Dendritic cell treated with granulocyte-macrophage colony-stimulating factor and Interleukin-4, amounts not matched to agents 40 ng/mL and 50 ng/mL, for 4 days (primary cell): ENCODE measurements around the gene DNAJC8.
A peak's percentile ranks its signal among the peaks of the same experiment; 100 is the strongest.

ENCODE experiments used
- H3K27ac Mint-ChIP-seq: one replicate; pipeline ENCODE4 v1.8.0; 2022; ENCODE audit warnings: mild to moderate bottlenecking, mixed read lengths
- H3K27me3 Mint-ChIP-seq: one replicate; pipeline ENCODE4 v1.8.0; 2022; ENCODE audit warnings: mild to moderate bottlenecking, mixed read lengths
- H3K36me3 Mint-ChIP-seq: one replicate; pipeline ENCODE4 v1.8.0; 2022; ENCODE audit warnings: low read depth, mixed read lengths
- H3K4me1 Mint-ChIP-seq: one replicate; pipeline ENCODE4 v1.8.0; 2022; ENCODE audit warnings: low read depth, mixed read lengths
- H3K4me3 Mint-ChIP-seq: one replicate; pipeline ENCODE4 v1.8.0; 2022; ENCODE audit warnings: mild to moderate bottlenecking, moderate library complexity, mixed read lengths
- H3K9me3 Mint-ChIP-seq: one replicate; pipeline ENCODE4 v1.8.0; 2022; ENCODE audit warnings: mixed read lengths
- intact Hi-C: fragments of 100-400 bp; cut with micrococcal nuclease; formaldehyde crosslinking; loops from one replicate; pipeline ENCODE4 v1.15.0; 2022

The DNAJC8 gene

GRCh38 chr1:28232558-28233263 lies at the start of gene DNAJC8:
Gene DNAJC8, minus strand, starts transcription at chr1:28233029. Its CDS starts 31 bp downstream, at chr1:28232998.
- intact Hi-C loops: loop anchor here (10.0 kb wide), 1 partner anchor 58 kb away; the partner anchor contains the start of gene PTAFR
- peaks cover 20% of the 10 kb centered on the region for H3K4me1 Mint-ChIP-seq
- peak within 1 kb of the TSS; percentile 90 for H3K4me3 Mint-ChIP-seq
- peak within 1 kb of the TSS; percentile 94 for H3K27ac Mint-ChIP-seq
- H3K9me3 Mint-ChIP-seq: no peaks in the 10 kb centered on the region
- H3K27me3 Mint-ChIP-seq: no peaks in the 10 kb centered on the region
- peaks cover 39% of the 10 kb centered on the region for H3K36me3 Mint-ChIP-seq

GRCh38 chr1:28281608-28282425 lies 49.0 kb upstream of the DNAJC8 start:
- H3K27me3 Mint-ChIP-seq: no peaks in the 10 kb centered on the region
- H3K4me1 Mint-ChIP-seq: peaks cover 57% of the 10 kb centered on the region
- H3K36me3 Mint-ChIP-seq: peaks cover 48% of the 10 kb centered on the region
- H3K9me3 Mint-ChIP-seq: no peaks in the 10 kb centered on the region
- H3K4me3 Mint-ChIP-seq: no peak overlapping the region
- peak overlapping the region; percentile 87 for H3K27ac Mint-ChIP-seq
- intact Hi-C loops: no loop called here

DNA sequence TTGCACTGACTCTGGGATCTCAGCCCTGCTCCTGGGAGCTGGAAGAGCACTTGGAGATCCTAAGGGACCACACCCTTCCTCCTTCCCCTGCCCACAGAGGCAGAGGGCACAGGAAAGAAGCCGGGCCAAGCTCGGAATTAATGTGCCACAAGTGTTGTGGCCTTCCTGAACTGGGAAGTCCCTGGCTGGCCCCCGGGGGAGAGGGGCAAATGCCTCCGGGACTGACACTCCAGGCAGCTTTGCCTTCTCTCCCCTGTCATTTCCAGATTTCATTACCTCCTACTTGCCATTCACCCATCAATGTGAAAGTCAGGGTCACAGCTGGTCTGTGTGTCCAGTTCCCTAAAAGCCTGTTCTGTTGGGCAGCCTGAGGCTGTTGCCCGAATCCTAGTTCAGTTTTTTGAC lies 48.1 kb upstream of the DNAJC8 start:
- Mint-ChIP-seq H3K9me3 (no peaks in the 10 kb centered on the region), H3K27me3 (no peaks in the 10 kb centered on the region), H3K4me3 (peak overlapping the region; percentile 49), H3K4me1 (peaks cover 54% of the 10 kb centered on the region), H3K36me3 (peaks cover 55% of the 10 kb centered on the region), H3K27ac (peak overlapping the region; percentile 87)
- intact Hi-C loops: no loop called here

DNA sequence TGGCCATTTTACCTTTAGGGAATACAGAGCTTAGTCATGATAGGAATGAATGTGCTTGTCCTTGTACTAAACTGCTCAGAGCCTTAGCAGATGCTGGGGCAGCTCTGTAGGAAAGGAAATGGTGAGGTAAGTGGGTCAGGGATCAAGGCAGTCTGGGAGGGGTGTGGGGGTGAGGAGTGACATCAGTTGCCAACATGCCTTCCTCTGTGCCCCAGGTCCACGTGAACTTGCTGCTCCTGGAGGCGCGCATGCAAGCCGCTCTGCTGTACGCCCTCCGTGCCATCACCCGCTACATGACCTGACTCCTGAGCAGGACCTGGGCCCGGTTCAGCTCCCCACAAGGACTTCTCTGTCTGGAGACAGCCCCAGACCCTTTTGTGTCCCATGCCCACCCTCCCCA lies 47.7 kb upstream of the DNAJC8 start:
- Mint-ChIP-seq H3K27me3 (no peaks in the 10 kb centered on the region), H3K27ac (peak overlapping the region; percentile 87), H3K4me3 (peak overlapping the region; percentile 49), H3K36me3 (peaks cover 59% of the 10 kb centered on the region), H3K9me3 (no peaks in the 10 kb centered on the region), H3K4me1 (peaks cover 49% of the 10 kb centered on the region)
- intact Hi-C loops: no loop called here

DNA sequence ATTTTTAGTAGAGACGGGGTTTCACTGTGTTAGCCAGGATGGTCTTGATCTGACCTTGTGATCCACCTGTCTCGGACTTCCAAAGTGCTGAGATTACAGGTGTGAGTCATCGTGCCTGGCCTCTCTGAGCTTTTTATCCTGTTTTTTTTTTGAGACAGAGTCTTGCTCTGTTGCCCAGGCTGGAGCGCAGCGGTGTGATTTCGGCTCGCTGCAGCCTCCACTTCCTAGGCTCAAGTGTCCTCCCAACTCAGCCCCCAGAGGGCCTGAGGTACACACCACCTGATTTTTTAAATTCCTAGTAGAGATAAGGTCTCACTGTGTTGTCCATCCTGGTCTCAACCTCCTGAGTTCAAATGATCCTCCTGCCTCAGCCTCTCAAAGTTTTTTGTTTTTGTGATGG lies 46.9 kb upstream of the DNAJC8 start:
- H3K4me3 Mint-ChIP-seq: no peak overlapping the region
- intact Hi-C loops: no loop called here
- H3K27me3 Mint-ChIP-seq: no peaks in the 10 kb centered on the region
- peaks cover 67% of the 10 kb centered on the region for H3K36me3 Mint-ChIP-seq
- H3K27ac Mint-ChIP-seq: peak overlapping the region; percentile 32
- H3K9me3 Mint-ChIP-seq: no peaks in the 10 kb centered on the region
- H3K4me1 Mint-ChIP-seq: peaks cover 47% of the 10 kb centered on the region

DNA sequence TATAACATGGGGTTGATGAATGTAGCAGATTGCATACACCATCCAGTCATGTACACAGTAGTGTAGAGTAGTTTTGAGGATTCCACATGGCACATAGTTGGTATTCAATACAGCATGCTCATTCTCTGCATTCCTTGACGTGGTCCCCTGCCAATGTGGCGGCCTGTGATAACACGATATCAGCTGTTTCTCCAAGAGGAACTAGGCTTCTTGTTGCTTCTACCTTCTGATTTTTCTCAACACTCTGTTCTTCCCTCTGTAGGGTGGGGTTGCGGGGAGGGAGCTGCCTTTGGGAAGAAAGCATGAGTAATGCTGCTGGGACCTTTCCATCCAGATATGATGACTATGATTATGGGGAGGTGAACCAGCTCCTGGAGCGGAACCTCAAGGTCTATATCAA lies 45.9 kb upstream of the DNAJC8 start:
- H3K4me3 Mint-ChIP-seq: no peak overlapping the region
- no peaks in the 10 kb centered on the region for H3K9me3 Mint-ChIP-seq
- intact Hi-C loops: no loop called here
- peak overlapping the region; percentile 34 for H3K27ac Mint-ChIP-seq
- H3K4me1 Mint-ChIP-seq: peaks cover 47% of the 10 kb centered on the region
- H3K27me3 Mint-ChIP-seq: no peaks in the 10 kb centered on the region
- H3K36me3 Mint-ChIP-seq: peaks cover 76% of the 10 kb centered on the region

GRCh38 chr1:28273216-28273860 lies 40.5 kb upstream of the DNAJC8 start:
- H3K9me3 Mint-ChIP-seq: no peaks in the 10 kb centered on the region
- H3K36me3 Mint-ChIP-seq: peaks cover 90% of the 10 kb centered on the region
- no peaks in the 10 kb centered on the region for H3K27me3 Mint-ChIP-seq
- H3K27ac Mint-ChIP-seq: no peak overlapping the region
- intact Hi-C loops: no loop called here
- H3K4me1 Mint-ChIP-seq: peaks cover 4% of the 10 kb centered on the region
- H3K4me3 Mint-ChIP-seq: no peak overlapping the region

DNA sequence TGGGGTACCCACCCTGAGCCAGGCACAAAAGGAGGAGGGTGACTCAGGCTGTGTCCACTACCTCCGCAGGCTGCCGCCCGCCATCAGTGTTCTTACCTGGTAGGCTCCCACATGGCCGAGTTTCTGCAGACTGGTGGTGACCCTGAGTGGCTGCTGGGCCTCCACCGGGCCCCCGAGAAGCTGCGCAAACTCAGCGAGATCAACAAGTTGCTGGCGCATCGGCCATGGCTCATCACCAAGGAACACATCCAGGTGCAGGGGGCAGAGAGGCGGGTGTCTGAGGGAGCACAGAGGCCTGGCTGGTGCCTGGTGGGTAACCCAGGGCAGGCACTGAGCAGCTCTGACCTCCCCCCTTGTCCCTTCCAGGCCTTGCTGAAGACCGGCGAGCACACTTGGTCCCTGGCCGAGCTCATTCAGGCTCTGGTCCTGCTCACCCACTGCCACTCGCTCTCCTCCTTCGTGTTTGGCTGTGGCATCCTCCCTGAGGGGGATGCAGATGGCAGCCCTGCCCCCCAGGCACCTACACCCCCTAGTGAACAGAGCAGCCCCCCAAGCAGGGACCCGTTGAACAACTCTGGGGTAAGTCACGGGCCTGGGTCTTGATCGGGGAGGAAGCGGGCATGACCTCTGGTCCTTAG lies 39.5 kb upstream of the DNAJC8 start:
- Mint-ChIP-seq H3K9me3 (no peaks in the 10 kb centered on the region), H3K36me3 (peaks cover 80% of the 10 kb centered on the region), H3K4me1 (peaks cover 11% of the 10 kb centered on the region), H3K27ac (no peak overlapping the region), H3K4me3 (no peak overlapping the region), H3K27me3 (no peaks in the 10 kb centered on the region)
- intact Hi-C loops: no loop called here

- no peak overlapping the region for H3K4me3 Mint-ChIP-seq
- no peaks in the 10 kb centered on the region for H3K9me3 Mint-ChIP-seq
- intact Hi-C loops: no loop called here
- H3K36me3 Mint-ChIP-seq: peaks cover 54% of the 10 kb centered on the region
- H3K27ac Mint-ChIP-seq: no peak overlapping the region
- no peaks in the 10 kb centered on the region for H3K27me3 Mint-ChIP-seq
- peaks cover 11% of the 10 kb centered on the region for H3K4me1 Mint-ChIP-seq
Measured at GRCh38 chr1:28269529-28269928, 36.7 kb upstream of the DNAJC8 start.

- peaks cover 16% of the 10 kb centered on the region for H3K4me1 Mint-ChIP-seq
- intact Hi-C loops: no loop called here
Measured at GRCh38 chr1:28267633-28268032, 34.8 kb upstream of the DNAJC8 start.

GRCh38 chr1:28266920-28267322 lies 34.1 kb upstream of the DNAJC8 start:
- Mint-ChIP-seq H3K9me3 (no peaks in the 10 kb centered on the region), H3K36me3 (peaks cover 27% of the 10 kb centered on the region), H3K4me1 (peaks cover 18% of the 10 kb centered on the region), H3K27me3 (no peaks in the 10 kb centered on the region), H3K4me3 (no peak overlapping the region), H3K27ac (no peak overlapping the region)
- intact Hi-C loops: no loop called here

More at GRCh38 chr1:28267633-28268032, 34.8 kb upstream of the DNAJC8 start:
- H3K9me3 Mint-ChIP-seq: no peaks in the 10 kb centered on the region
- H3K27ac Mint-ChIP-seq: no peak overlapping the region
- peaks cover 35% of the 10 kb centered on the region for H3K36me3 Mint-ChIP-seq
- no peaks in the 10 kb centered on the region for H3K27me3 Mint-ChIP-seq
- H3K4me3 Mint-ChIP-seq: no peak overlapping the region

DNA sequence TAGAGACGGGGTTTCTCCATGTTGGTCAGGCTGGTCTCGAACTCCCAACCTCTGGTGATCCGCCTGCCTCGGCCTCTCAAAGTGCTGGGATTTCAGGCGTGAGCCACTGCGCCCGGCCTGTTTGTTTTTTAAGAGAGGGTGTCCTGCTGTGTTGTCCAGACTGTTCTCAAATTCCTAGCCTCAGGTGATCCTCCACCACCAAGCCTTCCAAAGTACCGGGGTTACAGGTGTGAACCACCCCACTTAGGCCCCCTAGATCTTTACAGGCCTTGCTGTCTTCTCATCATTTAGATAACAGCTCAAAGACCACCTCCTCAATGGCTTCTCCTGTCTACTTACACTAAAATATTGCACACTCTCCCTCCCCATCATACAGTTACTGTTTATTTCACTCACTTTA lies 32.7 kb upstream of the DNAJC8 start:
- Mint-ChIP-seq H3K36me3 (peaks cover 17% of the 10 kb centered on the region), H3K4me3 (no peak overlapping the region), H3K4me1 (peaks cover 31% of the 10 kb centered on the region), H3K9me3 (no peaks in the 10 kb centered on the region), H3K27ac (no peak overlapping the region), H3K27me3 (peaks cover 3% of the 10 kb centered on the region)
- intact Hi-C loops: no loop called here

DNA sequence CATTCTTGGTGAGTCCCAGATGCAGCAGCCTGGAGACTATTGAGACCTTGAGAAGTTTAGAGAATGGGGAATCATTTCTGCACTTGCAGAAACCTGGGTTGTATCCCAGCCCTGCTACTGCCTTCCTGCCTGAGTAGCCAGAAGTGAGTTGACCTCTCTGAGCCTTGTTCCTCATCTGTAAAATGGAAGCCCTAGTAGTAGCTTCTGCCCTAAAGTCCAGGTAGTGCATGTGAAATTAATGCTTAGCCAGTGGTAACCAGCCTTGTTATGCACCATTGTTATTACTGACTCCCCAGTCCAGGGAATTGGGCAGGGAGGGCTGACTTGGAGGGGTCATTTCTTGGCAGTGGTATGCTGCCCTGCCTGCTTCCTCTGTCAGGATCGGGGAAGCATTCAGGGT lies 32.1 kb upstream of the DNAJC8 start:
- Mint-ChIP-seq H3K36me3 (peaks cover 15% of the 10 kb centered on the region), H3K4me1 (peaks cover 31% of the 10 kb centered on the region), H3K9me3 (no peaks in the 10 kb centered on the region), H3K27me3 (peaks cover 3% of the 10 kb centered on the region), H3K4me3 (no peak overlapping the region), H3K27ac (no peak overlapping the region)
- intact Hi-C loops: no loop called here

DNA sequence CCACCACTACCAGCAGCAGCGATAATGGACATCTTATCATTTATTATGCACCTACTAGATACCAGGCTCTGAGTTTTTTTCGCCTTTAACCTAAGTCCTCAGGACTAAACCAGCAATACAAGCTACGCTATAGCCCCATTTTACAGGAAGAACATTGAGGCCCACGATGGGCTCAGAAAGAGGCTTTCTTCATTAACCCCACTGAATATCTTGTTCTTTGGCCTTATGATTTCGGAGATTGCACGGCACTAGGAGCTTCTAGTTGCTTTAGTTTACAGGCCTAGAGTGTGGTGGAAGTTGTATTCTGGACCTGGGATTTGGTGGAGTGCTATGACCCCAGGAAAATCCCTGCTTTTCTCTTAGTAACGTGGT lies 28.0 kb upstream of the DNAJC8 start:
- H3K9me3 Mint-ChIP-seq: no peaks in the 10 kb centered on the region
- peaks cover 11% of the 10 kb centered on the region for H3K36me3 Mint-ChIP-seq
- intact Hi-C loops: no loop called here
- no peak overlapping the region for H3K27ac Mint-ChIP-seq
- H3K4me3 Mint-ChIP-seq: peak overlapping the region; percentile 86
- H3K27me3 Mint-ChIP-seq: peaks cover 3% of the 10 kb centered on the region
- peaks cover 28% of the 10 kb centered on the region for H3K4me1 Mint-ChIP-seq
